Fibroblast of lung (primary cell): ENCODE measurements around the gene RABGAP1L. TPM values are rescaled to one million over a fixed set of nuclear protein-coding genes. Genes with fewer than 3 reads are reported as not detected.
"Not testable (repeated sequence)": the region's sequence is repeated elsewhere in the genome, so short reads cannot be mapped to it uniquely, and the experiment has no call there.

ENCODE experiments used
- DNase-seq, 2 donors: peaks; one replicate each; pipeline versions ENCODE4 v3.0.0 to v3.0.0-alpha.2; 2010; ENCODE audit warnings: low read depth in 2 of 2
- H2AFZ ChIP-seq: 2 replicates; pipeline ENCODE4 v1.5.1; 2012; ENCODE audit warnings: low read length, control low read depth, inconsistent platforms
- H3K27ac ChIP-seq: 2 replicates; pipeline ENCODE4 v1.5.1; 2011; ENCODE audit warnings: low read length, control low read depth; ENCODE audit not compliant: insufficient read depth
- H3K27me3 ChIP-seq: 2 replicates; pipeline ENCODE4 v1.5.1; 2011; ENCODE audit warnings: mild to moderate bottlenecking, low read length; ENCODE audit not compliant: control insufficient read depth, insufficient read depth
- H3K36me3 ChIP-seq: 2 replicates; pipeline ENCODE4 v1.5.1; 2011; ENCODE audit warnings: low read length; ENCODE audit not compliant: control insufficient read depth, insufficient read depth
- H3K4me1 ChIP-seq: 2 replicates; pipeline ENCODE4 v1.5.1; 2011; ENCODE audit warnings: low read length; ENCODE audit not compliant: control insufficient read depth, insufficient read depth; ENCODE audit errors: extremely low read depth
- H3K4me2 ChIP-seq: 2 replicates; pipeline ENCODE4 v1.5.1; 2011; ENCODE audit warnings: low read length, control low read depth; ENCODE audit not compliant: insufficient read depth; ENCODE audit errors: extremely low read depth
- H3K4me3 ChIP-seq, 4 experiments: fragments of 200-600 bp in 1 of 4; sonication (generic) in 1 of 4; replicated peaks in 1 of 4; 2 replicates each; pipeline ENCODE4 v1.5.1; 2011 to 2016; ENCODE audit warnings: low read length in 4 of 4, low read depth in 3 of 4, mild to moderate bottlenecking in 3 of 4, control low read depth in 2 of 4, inconsistent platforms in 1 of 4, mixed read lengths in 1 of 4; ENCODE audit not compliant: insufficient read depth in 1 of 4; ENCODE audit errors: control extremely low read depth in 1 of 4
- H3K79me2 ChIP-seq: 2 replicates; pipeline ENCODE4 v1.5.1; 2012; ENCODE audit warnings: mild to moderate bottlenecking, low read length, inconsistent platforms; ENCODE audit not compliant: control insufficient read depth, insufficient read depth
- H3K9ac ChIP-seq: 2 replicates; pipeline ENCODE4 v1.5.1; 2011; ENCODE audit warnings: mild to moderate bottlenecking, low read length, control low read depth; ENCODE audit not compliant: insufficient read depth
- H3K9me3 ChIP-seq: 2 replicates; pipeline ENCODE4 v1.5.1; 2012; ENCODE audit warnings: low read depth, low read length; ENCODE audit not compliant: control insufficient read depth, insufficient read depth
- H4K20me1 ChIP-seq: 2 replicates; pipeline ENCODE4 v1.5.1; 2011; ENCODE audit warnings: low read length; ENCODE audit not compliant: control insufficient read depth, insufficient read depth; ENCODE audit errors: extremely low read depth
- CTCF ChIP-seq, 2 donors: IDR thresholded peaks in 1 of 2; conservative IDR thresholded peaks in 1 of 2; 1 replicate in 1 of 2; 2 replicates in 1 of 2; pipeline ENCODE4 v1.5.1; 2011 to 2012; ENCODE audit warnings: low read length in 2 of 2, control low read depth in 1 of 2, inconsistent platforms in 1 of 2, low read depth in 1 of 2, mild to moderate bottlenecking in 1 of 2
- EZH2 ChIP-seq: IDR thresholded peaks from 2 replicates; pipeline ENCODE4 v1.5.1; 2012; ENCODE audit warnings: low read length, control low read depth, mild to moderate bottlenecking; ENCODE audit errors: missing control alignments
- polyA plus RNA-seq, 2 donors: library from polyadenylated mRNA; depleted of rRNA in 1 of 2; stranded (reverse) in 1 of 2; unstranded in 1 of 2; fragments of >200 nt; gene quantifications; 2 replicates each; pipeline ENCODE4 v1.2.1, GENCODE V29; 2011 to 2012; ENCODE audit warnings: missing spikeins in 1 of 2
- total RNA-seq: library from RNA; depleted of rRNA; stranded (reverse); fragments of >200 nt; gene quantifications from 2 replicates; pipeline ENCODE4 v1.2.1, GENCODE V29; 2014

Gene RABGAP1L
- total and polyA plus RNA-seq, 2 donors (not counting 1 experiment from before 2014, with no cell fraction given): 33.8 to 36.5 TPM

DNA sequence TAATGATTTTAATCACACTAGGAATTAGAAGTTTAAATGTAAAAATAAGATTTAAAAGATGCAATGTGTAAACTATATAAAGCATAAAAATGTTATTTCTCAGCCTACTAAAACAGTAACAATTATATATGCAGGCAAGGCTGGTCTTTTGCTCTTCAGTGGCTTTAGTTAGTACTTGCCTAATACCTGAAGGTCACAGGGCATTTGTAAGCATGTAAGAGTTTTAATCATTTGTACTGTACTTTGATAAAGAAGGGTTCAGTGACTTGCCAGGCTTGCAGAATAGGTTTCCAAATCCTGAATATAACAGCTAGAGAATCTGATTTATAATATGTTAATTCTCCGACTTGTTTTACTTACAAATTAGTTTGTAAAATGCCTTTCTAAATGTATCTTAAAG lies 545.0 kb downstream of the RABGAP1L start:
- no peak for TF ChIP-seq EZH2
- TF ChIP-seq CTCF (conservative IDR thresholded peaks at IDR 0.05 in 1 of 2, IDR thresholded peaks at IDR 0.05 in 1 of 2; ENCODE audit: low read depth in 1 of 2, low read length in 2 of 2): no peak
- DNase-seq: no peak

DNA sequence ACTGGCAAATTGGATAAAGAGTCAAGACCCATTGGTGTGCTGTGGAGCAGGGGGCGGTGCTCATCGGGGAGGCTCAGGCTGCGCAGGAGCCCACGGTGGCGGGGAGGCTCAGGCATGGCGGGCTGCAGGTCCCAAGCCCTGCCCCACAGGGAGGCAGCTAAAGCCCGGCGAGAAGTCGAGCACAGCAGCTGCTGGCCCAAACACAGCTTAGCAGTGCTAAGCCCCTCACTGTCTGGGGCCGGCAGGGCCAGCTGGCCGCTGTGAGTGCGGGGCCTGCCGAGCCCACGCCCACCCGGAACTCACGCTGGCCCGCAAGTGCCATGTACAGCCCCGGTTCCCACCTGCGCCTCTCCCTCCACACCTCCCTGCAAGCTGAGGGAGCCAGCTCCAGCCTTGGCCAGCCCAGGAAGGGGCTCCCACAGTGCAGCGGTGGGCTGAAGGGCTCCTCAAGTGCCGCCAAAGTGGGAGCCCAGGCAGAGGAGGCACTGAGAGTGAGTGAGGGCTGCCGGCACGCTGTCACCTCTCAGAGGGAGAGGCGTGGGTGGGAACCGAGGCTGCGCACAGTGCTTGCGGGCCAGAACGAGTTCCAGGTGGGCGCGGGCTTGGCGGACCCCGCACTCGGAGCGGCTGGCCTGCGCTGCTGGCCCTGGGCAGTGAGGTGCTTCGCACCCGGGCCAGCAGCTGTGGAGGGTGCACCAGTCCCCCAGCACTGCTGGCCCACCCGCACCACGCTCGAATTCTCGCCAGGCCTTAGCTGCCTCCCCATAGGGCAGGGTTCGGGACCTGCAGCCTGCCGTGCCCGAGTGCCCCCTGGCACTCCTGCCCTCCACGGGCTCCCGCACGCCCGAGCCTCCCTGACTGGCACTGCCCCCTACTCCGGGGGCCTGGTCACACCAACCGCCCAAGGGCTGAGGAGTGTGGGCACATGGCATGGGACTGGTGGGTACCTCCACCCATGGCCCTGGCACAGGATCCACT lies 551.8 kb downstream of the RABGAP1L start:
- no peak overlapping the region for H3K27ac ChIP-seq
- DNase-seq: no peak
- no peaks in the 10 kb centered on the region for H3K27me3 ChIP-seq
- H3K4me1 ChIP-seq: no peaks in the 10 kb centered on the region
- H3K9me3 ChIP-seq: no peaks in the 10 kb centered on the region
- H3K9ac ChIP-seq: no peak overlapping the region
- no peaks in the 10 kb centered on the region for H3K36me3 ChIP-seq
- no peak overlapping the region for H3K4me3 ChIP-seq
- TF ChIP-seq CTCF (conservative IDR thresholded peaks at IDR 0.05 in 1 of 2, IDR thresholded peaks at IDR 0.05 in 1 of 2; ENCODE audit: low read depth in 1 of 2, low read length in 2 of 2) (no peak), EZH2 (no peak)
- no peak overlapping the region for H2AFZ ChIP-seq
- no peak overlapping the region for H3K4me2 ChIP-seq
- H3K79me2 ChIP-seq: no peaks in the 10 kb centered on the region
- no peaks in the 10 kb centered on the region for H4K20me1 ChIP-seq

More for the DNA sequence above, 545.0 kb downstream of the RABGAP1L start:
- Histone ChIP-seq H3K27ac (no peak overlapping the region), H4K20me1 (no peaks in the 10 kb centered on the region), H3K9ac (no peak overlapping the region), H3K4me3 (no peak overlapping the region), H3K27me3 (no peaks in the 10 kb centered on the region), H3K4me2 (no peak overlapping the region), H3K9me3 (no peaks in the 10 kb centered on the region), H3K4me1 (no peaks in the 10 kb centered on the region), H3K79me2 (no peaks in the 10 kb centered on the region), H3K36me3 (no peaks in the 10 kb centered on the region), H2AFZ (no peak overlapping the region)

DNA sequence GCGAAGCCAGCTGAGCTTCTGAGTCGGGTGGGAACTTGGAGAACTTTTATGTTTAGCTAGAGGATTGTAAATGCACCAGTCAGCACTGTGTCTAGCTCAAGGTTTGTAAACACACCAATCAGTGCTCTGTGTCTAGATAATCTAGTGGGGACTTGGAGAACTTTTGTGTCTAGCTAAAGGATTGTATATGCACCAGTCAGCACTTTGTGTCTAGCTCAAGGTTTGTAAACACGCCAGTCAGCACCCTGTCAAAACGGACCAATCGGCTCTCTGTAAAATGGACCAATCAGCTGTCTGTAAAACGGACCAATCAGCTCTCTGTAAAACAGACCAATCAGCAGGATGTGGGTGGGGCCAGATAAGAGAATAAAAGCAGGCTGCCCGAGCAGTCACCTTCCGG lies 552.5 kb downstream of the RABGAP1L start:
- not testable (repeated sequence) for H3K9me3 ChIP-seq, H3K9ac ChIP-seq, H3K4me2 ChIP-seq, H2AFZ ChIP-seq, H3K4me1 ChIP-seq, H3K79me2 ChIP-seq, H3K36me3 ChIP-seq, H3K27me3 ChIP-seq, H4K20me1 ChIP-seq, H3K27ac ChIP-seq, H3K4me3 ChIP-seq, DNase-seq
